ENCODE measurements around the gene RORC. TPM values are rescaled to one million over a fixed set of nuclear protein-coding genes. Genes with fewer than 3 reads are reported as not detected.

RORC gene
- total RNA-seq, 1 experiment from 2014 or later: 0.44 TPM

GRCh38 chr1:151803915-151804314, 27.7 kb downstream of the RORC start:
- no peaks in the 10 kb centered on the region for H3K36me3 Mint-ChIP-seq
- H3K27ac Mint-ChIP-seq: no peak overlapping the region
- H3K4me3 Mint-ChIP-seq: no peak overlapping the region
- peaks cover 4% of the 10 kb centered on the region for H3K27me3 Mint-ChIP-seq (ENCODE audit: low read depth)
- no peak for TF ChIP-seq NR3C1 (CRISPR knock-in tag; conservative IDR thresholded peaks at IDR 0.05; ENCODE audit: low read depth)
- TF ChIP-seq FOXP4 (CRISPR knock-in tag; IDR thresholded peaks at IDR 0.05): no peak
- TF ChIP-seq ZBTB43 (CRISPR knock-in tag; IDR thresholded peaks at IDR 0.05): no peak
- no peak for TF ChIP-seq GRHL2 (CRISPR knock-in tag; IDR thresholded peaks at IDR 0.05; ENCODE audit: insufficient replicate concordance, severe bottlenecking)
- no peak for TF ChIP-seq ESRRA (CRISPR knock-in tag; IDR thresholded peaks at IDR 0.05; ENCODE audit: borderline replicate concordance)
- TF ChIP-seq HMGXB4 (CRISPR knock-in tag; IDR thresholded peaks at IDR 0.05): no peak
- TF ChIP-seq ATF6 (CRISPR knock-in tag; IDR thresholded peaks at IDR 0.05): no peak
- TF ChIP-seq ZNF671 (CRISPR knock-in tag; IDR thresholded peaks at IDR 0.05): no peak
- TF ChIP-seq NFYB (CRISPR knock-in tag; conservative IDR thresholded peaks at IDR 0.05; ENCODE audit: low read depth): no peak
- TF ChIP-seq AR (CRISPR knock-in tag; IDR thresholded peaks at IDR 0.05): no peak
- TF ChIP-seq HMGA2 (CRISPR knock-in tag; IDR thresholded peaks at IDR 0.05): no peak
- TF ChIP-seq, protein P1, sequence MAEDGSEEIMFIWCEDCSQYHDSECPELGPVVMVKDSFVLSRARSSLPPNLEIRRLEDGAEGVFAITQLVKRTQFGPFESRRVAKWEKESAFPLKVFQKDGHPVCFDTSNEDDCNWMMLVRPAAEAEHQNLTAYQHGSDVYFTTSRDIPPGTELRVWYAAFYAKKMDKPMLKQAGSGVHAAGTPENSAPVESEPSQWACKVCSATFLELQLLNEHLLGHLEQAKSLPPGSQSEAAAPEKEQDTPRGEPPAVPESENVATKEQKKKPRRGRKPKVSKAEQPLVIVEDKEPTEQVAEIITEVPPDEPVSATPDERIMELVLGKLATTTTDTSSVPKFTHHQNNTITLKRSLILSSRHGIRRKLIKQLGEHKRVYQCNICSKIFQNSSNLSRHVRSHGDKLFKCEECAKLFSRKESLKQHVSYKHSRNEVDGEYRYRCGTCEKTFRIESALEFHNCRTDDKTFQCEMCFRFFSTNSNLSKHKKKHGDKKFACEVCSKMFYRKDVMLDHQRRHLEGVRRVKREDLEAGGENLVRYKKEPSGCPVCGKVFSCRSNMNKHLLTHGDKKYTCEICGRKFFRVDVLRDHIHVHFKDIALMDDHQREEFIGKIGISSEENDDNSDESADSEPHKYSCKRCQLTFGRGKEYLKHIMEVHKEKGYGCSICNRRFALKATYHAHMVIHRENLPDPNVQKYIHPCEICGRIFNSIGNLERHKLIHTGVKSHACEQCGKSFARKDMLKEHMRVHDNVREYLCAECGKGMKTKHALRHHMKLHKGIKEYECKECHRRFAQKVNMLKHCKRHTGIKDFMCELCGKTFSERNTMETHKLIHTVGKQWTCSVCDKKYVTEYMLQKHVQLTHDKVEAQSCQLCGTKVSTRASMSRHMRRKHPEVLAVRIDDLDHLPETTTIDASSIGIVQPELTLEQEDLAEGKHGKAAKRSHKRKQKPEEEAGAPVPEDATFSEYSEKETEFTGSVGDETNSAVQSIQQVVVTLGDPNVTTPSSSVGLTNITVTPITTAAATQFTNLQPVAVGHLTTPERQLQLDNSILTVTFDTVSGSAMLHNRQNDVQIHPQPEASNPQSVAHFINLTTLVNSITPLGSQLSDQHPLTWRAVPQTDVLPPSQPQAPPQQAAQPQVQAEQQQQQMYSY (CRISPR knock-in tag; IDR thresholded peaks at IDR 0.05): no peak
- TF ChIP-seq RELA (CRISPR knock-in tag; IDR thresholded peaks at IDR 0.05; ENCODE audit: borderline replicate concordance): no peak
- no peak for TF ChIP-seq CBFB (CRISPR knock-in tag; IDR thresholded peaks at IDR 0.05; ENCODE audit: low read depth)
- no peak for TF ChIP-seq ZSCAN18 (CRISPR knock-in tag; IDR thresholded peaks at IDR 0.05)
- TF ChIP-seq, protein P2, sequence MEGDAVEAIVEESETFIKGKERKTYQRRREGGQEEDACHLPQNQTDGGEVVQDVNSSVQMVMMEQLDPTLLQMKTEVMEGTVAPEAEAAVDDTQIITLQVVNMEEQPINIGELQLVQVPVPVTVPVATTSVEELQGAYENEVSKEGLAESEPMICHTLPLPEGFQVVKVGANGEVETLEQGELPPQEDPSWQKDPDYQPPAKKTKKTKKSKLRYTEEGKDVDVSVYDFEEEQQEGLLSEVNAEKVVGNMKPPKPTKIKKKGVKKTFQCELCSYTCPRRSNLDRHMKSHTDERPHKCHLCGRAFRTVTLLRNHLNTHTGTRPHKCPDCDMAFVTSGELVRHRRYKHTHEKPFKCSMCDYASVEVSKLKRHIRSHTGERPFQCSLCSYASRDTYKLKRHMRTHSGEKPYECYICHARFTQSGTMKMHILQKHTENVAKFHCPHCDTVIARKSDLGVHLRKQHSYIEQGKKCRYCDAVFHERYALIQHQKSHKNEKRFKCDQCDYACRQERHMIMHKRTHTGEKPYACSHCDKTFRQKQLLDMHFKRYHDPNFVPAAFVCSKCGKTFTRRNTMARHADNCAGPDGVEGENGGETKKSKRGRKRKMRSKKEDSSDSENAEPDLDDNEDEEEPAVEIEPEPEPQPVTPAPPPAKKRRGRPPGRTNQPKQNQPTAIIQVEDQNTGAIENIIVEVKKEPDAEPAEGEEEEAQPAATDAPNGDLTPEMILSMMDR (IDR thresholded peaks at IDR 0.05): no peak
- no peak for TF ChIP-seq GABPB1 (CRISPR knock-in tag; IDR thresholded peaks at IDR 0.05)
- no peak for TF ChIP-seq ZMAT4 (CRISPR knock-in tag; IDR thresholded peaks at IDR 0.05)
- ATAC-seq: no peak
- POLR2A ChIA-PET: no interaction called here
- CTCF ChIA-PET: no interaction called here
- H3K4me1 Mint-ChIP-seq: peaks cover 10% of the 10 kb centered on the region
- H3K9me3 Mint-ChIP-seq: no peaks in the 10 kb centered on the region
- DNase-seq (ENCODE audit: low spot score): no peak

All from WTC11 (cell line).